HCT116 (cell line): ENCODE measurements around the gene PICALM.

Experiments
- EZH2 ChIP-seq: fragments of 200-600 bp; sonication (generic); IDR thresholded peaks from 2 replicates; pipeline ENCODE4 v1.6.1; 2017; ENCODE audit warnings: antibody characterized with exemption, mixed run types
- POLR2A ChIP-seq: IDR thresholded peaks from 2 replicates; pipeline ENCODE4 v1.7.0; 2011; ENCODE audit warnings: borderline replicate concordance; ENCODE audit not compliant: insufficient read depth, insufficient read length; ENCODE audit errors: extremely low read depth

DNA sequence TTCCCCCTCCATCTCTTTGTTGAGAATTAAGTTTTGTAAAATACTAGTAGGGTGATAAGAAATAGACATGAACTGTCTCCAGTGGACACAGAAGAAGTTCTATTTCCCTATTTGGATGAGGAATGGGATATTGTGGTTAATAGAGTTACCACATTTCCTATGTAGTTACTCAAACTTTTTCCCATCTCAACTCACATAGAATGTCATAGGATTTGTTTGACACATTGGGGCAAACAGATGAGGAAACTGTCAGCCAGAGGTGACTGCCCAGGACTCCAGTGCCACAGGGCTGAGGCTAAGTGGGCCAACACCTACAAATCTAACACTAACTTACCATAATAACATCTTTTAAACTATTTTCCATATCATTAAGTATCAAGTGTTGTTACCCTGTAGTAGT lies 155.4 kb downstream of the PICALM start:
- TF ChIP-seq POLR2A (no peak), EZH2 (no peak)
